ENCODE results near the gene KCND2.

The KCND2 gene

GRCh38 chr7:120254845-120255244, 18.1 kb upstream of the KCND2 start:
- TF ChIP-seq CTCF (IDR thresholded peaks at IDR 0.05; ENCODE audit: insufficient read depth, low read depth, low read length, missing control alignments) = no peak
- H3K4me3 ChIP-seq (ENCODE audit: low read depth, low read length) = no peak overlapping the region
- no peak for DNase-seq (ENCODE audit: low read depth)

GRCh38 chr7:120256344-120257070, 16.5 kb upstream of the KCND2 start:
- no peak overlapping the region for H3K4me3 ChIP-seq (ENCODE audit: low read depth, low read length)
- no peak for TF ChIP-seq CTCF (IDR thresholded peaks at IDR 0.05; ENCODE audit: insufficient read depth, low read depth, low read length, missing control alignments)
- DNase-seq (ENCODE audit: low read depth) = no peak

- H3K4me3 ChIP-seq (ENCODE audit: low read depth, low read length) = no peak overlapping the region
- TF ChIP-seq CTCF (IDR thresholded peaks at IDR 0.05; ENCODE audit: insufficient read depth, low read depth, low read length, missing control alignments) = no peak
- DNase-seq (ENCODE audit: low read depth) = no peak
Measured at GRCh38 chr7:120259386-120259785, 13.6 kb upstream of the KCND2 start.

GRCh38 chr7:120260111-120260510, 12.9 kb upstream of the KCND2 start:
- no peak overlapping the region for H3K4me3 ChIP-seq (ENCODE audit: low read depth, low read length)
- no peak for TF ChIP-seq CTCF (IDR thresholded peaks at IDR 0.05; ENCODE audit: insufficient read depth, low read depth, low read length, missing control alignments)
- no peak for DNase-seq (ENCODE audit: low read depth)

GRCh38 chr7:120272261-120272660, 714 bp upstream of the KCND2 start:
- H3K4me3 ChIP-seq (ENCODE audit: low read depth, low read length) = peak overlapping the region; percentile 91
- peak; percentile 76 for DNase-seq (ENCODE audit: low read depth)
- peak; percentile 76 for TF ChIP-seq CTCF (IDR thresholded peaks at IDR 0.05; ENCODE audit: insufficient read depth, low read depth, low read length, missing control alignments)

GRCh38 chr7:120273476-120273975, 551 bp downstream of the KCND2 start:
- no peak for TF ChIP-seq CTCF (IDR thresholded peaks at IDR 0.05; ENCODE audit: insufficient read depth, low read depth, low read length, missing control alignments)
- peak overlapping the region; percentile 91 for H3K4me3 ChIP-seq (ENCODE audit: low read depth, low read length)
- DNase-seq (ENCODE audit: low read depth) = peak; percentile 74

- DNase-seq (ENCODE audit: low read depth) = no peak
- no peak overlapping the region for H3K4me3 ChIP-seq (ENCODE audit: low read depth, low read length)
- TF ChIP-seq CTCF (IDR thresholded peaks at IDR 0.05; ENCODE audit: insufficient read depth, low read depth, low read length, missing control alignments) = no peak
Measured at GRCh38 chr7:120274482-120274881, 1.5 kb downstream of the KCND2 start.
